H9 (cell line): ENCODE results near the gene TECTB. TPM values are rescaled to one million over a fixed set of nuclear protein-coding genes. Genes with fewer than 3 reads are reported as not detected.

Source experiments
- DNase-seq: peaks from one replicate; pipeline ENCODE4 v3.0.0-alpha.2; 2017
- H2AFZ ChIP-seq: one replicate; pipeline ENCODE4 v1.6.1; 2013; ENCODE audit warnings: mild to moderate bottlenecking, low read length, control low read depth, moderate library complexity
- H2AK5ac ChIP-seq: 2 replicates; pipeline ENCODE4 v1.6.1; 2013; ENCODE audit warnings: low read length, control low read depth, mixed read lengths; ENCODE audit not compliant: insufficient read length
- H2BK120ac ChIP-seq: one replicate; pipeline ENCODE4 v1.6.1; 2013; ENCODE audit warnings: low read depth, mild to moderate bottlenecking, low read length, control low read depth, inconsistent platforms; ENCODE audit not compliant: poor library complexity, severe bottlenecking
- H2BK12ac ChIP-seq: 2 replicates; pipeline ENCODE4 v1.6.1; 2013; ENCODE audit warnings: low read length, control low read depth, mixed read lengths, low read depth; ENCODE audit not compliant: insufficient read length
- H2BK15ac ChIP-seq: 2 replicates; pipeline ENCODE4 v1.6.1; 2013; ENCODE audit warnings: low read depth, low read length, control low read depth
- H2BK20ac ChIP-seq: one replicate; pipeline ENCODE4 v1.6.1; 2013; ENCODE audit warnings: low read depth, mild to moderate bottlenecking, low read length, control low read depth, inconsistent platforms; ENCODE audit not compliant: poor library complexity, severe bottlenecking
- H2BK5ac ChIP-seq: 2 replicates; pipeline ENCODE4 v1.6.1; 2013; ENCODE audit warnings: low read length, control low read depth, mixed read lengths; ENCODE audit not compliant: insufficient read length
- H3K14ac ChIP-seq: 2 replicates; pipeline ENCODE4 v1.6.1; 2013; ENCODE audit warnings: low read length, control low read depth; ENCODE audit not compliant: insufficient read depth
- H3K18ac ChIP-seq: 2 replicates; pipeline ENCODE4 v1.6.1; 2013; ENCODE audit warnings: low read depth, mild to moderate bottlenecking, mixed read lengths, low read length, control low read depth; ENCODE audit not compliant: insufficient read length
- H3K23ac ChIP-seq: 2 replicates; pipeline ENCODE4 v1.6.1; 2013; ENCODE audit warnings: low read length, control low read depth, mixed read lengths, low read depth; ENCODE audit not compliant: insufficient read length
- H3K23me2 ChIP-seq: 2 replicates; pipeline ENCODE4 v1.6.1; 2013; ENCODE audit warnings: low read depth, mild to moderate bottlenecking, mixed read lengths, low read length, control low read depth; ENCODE audit not compliant: insufficient read length, poor library complexity, severe bottlenecking
- H3K27ac ChIP-seq: 2 replicates; pipeline ENCODE4 v1.5.1; 2013; ENCODE audit warnings: low read length, control low read depth, mixed read lengths, low read depth; ENCODE audit not compliant: insufficient read length
- H3K27me3 ChIP-seq: 2 replicates; pipeline ENCODE4 v1.6.1; 2013; ENCODE audit warnings: low read length, control low read depth, inconsistent platforms; ENCODE audit not compliant: insufficient read depth
- H3K4ac ChIP-seq: 2 replicates; pipeline ENCODE4 v1.6.1; 2013; ENCODE audit warnings: low read depth, mild to moderate bottlenecking, control low read depth, inconsistent platforms, low read length, moderate library complexity
- H3K4me1 ChIP-seq: 2 replicates; pipeline ENCODE4 v1.6.1; 2013; ENCODE audit warnings: low read length, control low read depth, inconsistent platforms; ENCODE audit not compliant: insufficient read depth
- H3K4me2 ChIP-seq: 2 replicates; pipeline ENCODE4 v1.6.1; 2013; ENCODE audit warnings: low read length, control low read depth, mixed read lengths; ENCODE audit not compliant: insufficient read length, insufficient read depth
- H3K56ac ChIP-seq: 2 replicates; pipeline ENCODE4 v1.6.1; 2013; ENCODE audit warnings: low read depth, mild to moderate bottlenecking, mixed read lengths, low read length, control low read depth; ENCODE audit not compliant: insufficient read length
- H3K79me1 ChIP-seq: 2 replicates; pipeline ENCODE4 v1.6.1; 2013; ENCODE audit warnings: low read depth, mild to moderate bottlenecking, moderate library complexity, low read length, control low read depth, inconsistent platforms; ENCODE audit not compliant: insufficient read depth, poor library complexity, severe bottlenecking
- H3K79me2 ChIP-seq: 2 replicates; pipeline ENCODE4 v1.6.1; 2013; ENCODE audit warnings: low read length, control low read depth, inconsistent platforms; ENCODE audit not compliant: insufficient read depth
- H3K9ac ChIP-seq: 2 replicates; pipeline ENCODE4 v1.6.1; 2013; ENCODE audit warnings: low read length, control low read depth, mixed read lengths; ENCODE audit not compliant: insufficient read length; ENCODE audit errors: extremely low read depth
- H3K9me3 ChIP-seq: one replicate; pipeline ENCODE4 v1.6.1; 2013; ENCODE audit warnings: low read depth, low read length, inconsistent platforms; ENCODE audit not compliant: control insufficient read depth
- H3T11ph ChIP-seq: one replicate; pipeline ENCODE4 v1.6.1; 2013; ENCODE audit warnings: mild to moderate bottlenecking, low read length, control low read depth, inconsistent platforms
- H4K20me1 ChIP-seq: one replicate; pipeline ENCODE4 v1.6.1; 2013; ENCODE audit not compliant: control insufficient read depth, insufficient read length, insufficient read depth
- H4K5ac ChIP-seq: 2 replicates; pipeline ENCODE4 v1.6.1; 2013; ENCODE audit warnings: low read depth, mild to moderate bottlenecking, mixed read lengths, low read length, control low read depth; ENCODE audit not compliant: insufficient read length
- H4K8ac ChIP-seq: replicated peaks from 2 replicates; pipeline ENCODE4 v1.6.1; 2013; ENCODE audit warnings: low read length, control low read depth, mixed read lengths, low read depth; ENCODE audit not compliant: insufficient read length
- H4K91ac ChIP-seq: 2 replicates; pipeline ENCODE4 v1.6.1; 2013; ENCODE audit warnings: low read depth, mild to moderate bottlenecking, moderate library complexity, mixed read lengths, low read length, control low read depth; ENCODE audit not compliant: insufficient read length
- H3K27ac Mint-ChIP-seq, 3 experiments: 2 replicates in 2 of 3; 3 replicates in 1 of 3; pipeline ENCODE4 v1.8.0; 2020 to 2021; ENCODE audit warnings: mixed read lengths in 3 of 3, mild to moderate bottlenecking in 1 of 3, moderate library complexity in 1 of 3
- H3K27me3 Mint-ChIP-seq: 2 replicates; pipeline ENCODE4 v1.8.0; 2021; ENCODE audit warnings: low read depth, mild to moderate bottlenecking, moderate library complexity, mixed read lengths
- H3K36me3 Mint-ChIP-seq, 3 experiments: 2 replicates in 2 of 3; 3 replicates in 1 of 3; pipeline ENCODE4 v1.8.0; 2020 to 2021; ENCODE audit warnings: low read depth in 3 of 3, mixed read lengths in 3 of 3; ENCODE audit not compliant: insufficient read depth in 1 of 3
- H3K4me1 Mint-ChIP-seq, 2 experiments: 2 replicates each; pipeline ENCODE4 v1.8.0; 2020; ENCODE audit warnings: mixed read lengths in 2 of 2
- H3K4me3 Mint-ChIP-seq, 2 experiments: 2 replicates in 1 of 2; 3 replicates in 1 of 2; pipeline ENCODE4 v1.8.0; 2020 to 2021; ENCODE audit warnings: mild to moderate bottlenecking in 2 of 2, mixed read lengths in 2 of 2, moderate library complexity in 1 of 2
- H3K9me3 Mint-ChIP-seq, 2 experiments: 2 replicates in 1 of 2; 3 replicates in 1 of 2; pipeline ENCODE4 v1.8.0; 2020; ENCODE audit warnings: mild to moderate bottlenecking in 2 of 2, mixed read lengths in 2 of 2, moderate library complexity in 1 of 2
- WGBS: extraction: QIAGEN DNeasy Blood & Tissue Kit; methylation state at CpG from one replicate; pipeline ENCODE4 v1.1.7; 2013; ENCODE audit warnings: missing lambda C conversion rate, low lambda C conversion rate, mixed read lengths; ENCODE audit not compliant: insufficient read length; ENCODE audit errors: extremely low coverage; 5-methylcytosine and 5-hydroxymethylcytosine counted together
- total RNA-seq: library from RNA; stranded (reverse); gene quantifications from 2 replicates; pipeline ENCODE4 v1.2.1, GENCODE V29; 2021
- TF ChIP-seq, protein P1 (sequence below): fragments of 200-600 bp; sonication (generic); conservative IDR thresholded peaks from 3 replicates; pipeline ENCODE4 v1.8.0; 2021; ENCODE audit warnings: antibody characterized with exemption, mild to moderate bottlenecking

The TECTB gene
- total RNA-seq, 1 experiment from 2014 or later, result not detected

DNA sequence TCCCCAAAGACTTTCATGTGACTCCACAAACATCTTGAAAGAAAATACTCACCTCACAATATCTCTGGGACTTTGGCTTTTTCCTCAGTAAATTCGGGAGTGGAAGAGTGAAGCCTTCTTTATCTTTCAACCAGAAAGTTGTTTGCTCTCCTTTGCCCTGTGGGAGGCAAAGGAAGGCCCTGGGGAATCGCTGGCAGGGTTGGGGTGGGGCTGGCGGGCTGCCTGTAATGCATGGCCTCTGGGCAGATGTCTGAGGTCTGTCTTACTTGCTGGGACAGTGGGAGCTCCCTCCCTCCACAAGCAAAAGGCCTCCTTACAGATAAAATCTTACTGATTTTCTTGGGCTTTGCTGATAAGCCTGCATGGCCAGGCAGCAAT is 24.9 kb downstream of the TECTB start:
- Histone ChIP-seq H3K23me2 (no peaks in the 10 kb centered on the region), H2BK5ac (no peak overlapping the region), H4K91ac (no peak overlapping the region), H4K8ac (no peak overlapping the region), H3K18ac (no peak overlapping the region), H3K4ac (no peak overlapping the region), H2BK120ac (no peak overlapping the region), H3K14ac (no peak overlapping the region), H3K4me2 (no peak overlapping the region), H4K5ac (no peak overlapping the region), H3K56ac (no peak overlapping the region), H3K27ac (no peak overlapping the region), H2AK5ac (no peak overlapping the region), H3T11ph (no peak overlapping the region), H3K4me1 (no peaks in the 10 kb centered on the region; the same call in 1 of the 2 replicates), H2BK12ac (no peak overlapping the region), H2BK20ac (no peak overlapping the region), H2BK15ac (no peak overlapping the region), H3K23ac (no peak overlapping the region), H3K79me2 (no peaks in the 10 kb centered on the region), H4K20me1 (no peaks in the 10 kb centered on the region), H3K79me1 (no peaks in the 10 kb centered on the region), H3K27me3 (no peaks in the 10 kb centered on the region), H2AFZ (no peak overlapping the region), H3K9me3 (no peaks in the 10 kb centered on the region), H3K9ac (no peak overlapping the region)
- H3K36me3 Mint-ChIP-seq, result no peaks in the 10 kb centered on the region
- no CpG with 5 or more reads among the region's 3 CpGs for WGBS
- H3K9me3 Mint-ChIP-seq, result no peaks in the 10 kb centered on the region
- H3K27ac Mint-ChIP-seq, result no peak overlapping the region
- no peak overlapping the region for H3K4me3 Mint-ChIP-seq
- peaks cover under 1% of the 10 kb centered on the region; the same call in 1 of the 2 replicates for H3K27me3 Mint-ChIP-seq
- peaks cover 5 to 6% of the 10 kb centered on the region in 2 experiments for H3K4me1 Mint-ChIP-seq
- TF ChIP-seq, protein P1, sequence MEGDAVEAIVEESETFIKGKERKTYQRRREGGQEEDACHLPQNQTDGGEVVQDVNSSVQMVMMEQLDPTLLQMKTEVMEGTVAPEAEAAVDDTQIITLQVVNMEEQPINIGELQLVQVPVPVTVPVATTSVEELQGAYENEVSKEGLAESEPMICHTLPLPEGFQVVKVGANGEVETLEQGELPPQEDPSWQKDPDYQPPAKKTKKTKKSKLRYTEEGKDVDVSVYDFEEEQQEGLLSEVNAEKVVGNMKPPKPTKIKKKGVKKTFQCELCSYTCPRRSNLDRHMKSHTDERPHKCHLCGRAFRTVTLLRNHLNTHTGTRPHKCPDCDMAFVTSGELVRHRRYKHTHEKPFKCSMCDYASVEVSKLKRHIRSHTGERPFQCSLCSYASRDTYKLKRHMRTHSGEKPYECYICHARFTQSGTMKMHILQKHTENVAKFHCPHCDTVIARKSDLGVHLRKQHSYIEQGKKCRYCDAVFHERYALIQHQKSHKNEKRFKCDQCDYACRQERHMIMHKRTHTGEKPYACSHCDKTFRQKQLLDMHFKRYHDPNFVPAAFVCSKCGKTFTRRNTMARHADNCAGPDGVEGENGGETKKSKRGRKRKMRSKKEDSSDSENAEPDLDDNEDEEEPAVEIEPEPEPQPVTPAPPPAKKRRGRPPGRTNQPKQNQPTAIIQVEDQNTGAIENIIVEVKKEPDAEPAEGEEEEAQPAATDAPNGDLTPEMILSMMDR, result no peak; the same call in 2 of the 3 replicates
- peak; percentile 35 for DNase-seq
